ENCODE data around the gene WRAP53.
"Not testable (repeated sequence)": the region's sequence is repeated elsewhere in the genome, so short reads cannot be mapped to it uniquely, and the experiment has no call there.

Gene WRAP53

GRCh38 chr17:7687908-7688807, at the start of gene WRAP53:
Gene WRAP53 (plus strand): TSS chr17:7688477. CDS start chr17:7688649, 172 bp downstream.
- DNase-seq: peak; percentile 87 to 96 (median 93)

- no peak for DNase-seq
Observed at GRCh38 chr17:7640783-7641182, 47.5 kb upstream of the WRAP53 start.

GRCh38 chr17:7641635-7642034, 46.6 kb upstream of the WRAP53 start:
- not testable (repeated sequence) for DNase-seq

GRCh38 chr17:7644775-7645174, 43.5 kb upstream of the WRAP53 start:
- DNase-seq: no peak

GRCh38 chr17:7646457-7646856, 41.8 kb upstream of the WRAP53 start:
- DNase-seq: no peak

GRCh38 chr17:7647018-7647417, 41.3 kb upstream of the WRAP53 start:
- no peak for DNase-seq

- DNase-seq: peak; percentile 12 to 71 (median 56)
Observed at GRCh38 chr17:7650509-7651096, 37.7 kb upstream of the WRAP53 start, which contains the start of gene ATP1B2. Gene ATP1B2 (plus strand): TSS chr17:7650926. CDS start chr17:7651519, 593 bp downstream.

- DNase-seq: peak in 1 of 3 experiments; percentile 17
Observed at GRCh38 chr17:7651097-7651664, 37.1 kb upstream of the WRAP53 start.

- peak in 2 of 3 experiments; percentile 10 to 32 for DNase-seq
Observed at GRCh38 chr17:7651665-7652387, 36.5 kb upstream of the WRAP53 start.

GRCh38 chr17:7652388-7653356, 35.6 kb upstream of the WRAP53 start:
- no peak for DNase-seq

- DNase-seq: no peak
Observed at GRCh38 chr17:7654832-7655540, 33.3 kb upstream of the WRAP53 start.

GRCh38 chr17:7655541-7655840, 32.8 kb upstream of the WRAP53 start:
- no peak for DNase-seq

- DNase-seq: no peak
Observed at GRCh38 chr17:7656958-7657609, 31.2 kb upstream of the WRAP53 start.

GRCh38 chr17:7667656-7668406, 20.4 kb upstream of the WRAP53 start:
- no peak for DNase-seq

- no peak for DNase-seq
Observed at GRCh38 chr17:7668482-7668881, 19.8 kb upstream of the WRAP53 start.

- peak in 2 of 3 experiments; percentile 1 to 21 for DNase-seq
Observed at GRCh38 chr17:7673239-7673638, 15.0 kb upstream of the WRAP53 start.

GRCh38 chr17:7674934-7675333, 13.3 kb upstream of the WRAP53 start:
- DNase-seq: no peak

GRCh38 chr17:7676533-7676932, 11.7 kb upstream of the WRAP53 start:
- DNase-seq: no peak

- no peak for DNase-seq
Observed at GRCh38 chr17:7677388-7678067, 10.7 kb upstream of the WRAP53 start.

All from NCI-H1417 (cell line).